ENCODE data around the gene HES4.

HES4 gene

GRCh38 chr1:975896-976683, 23.8 kb downstream of the HES4 start (continued):
- TF ChIP-seq ATF2 (tag by site-specific recombination; IDR thresholded peaks at IDR 0.05; ENCODE audit: low read depth) (no peak), ZNF335 (tag by site-specific recombination; conservative IDR thresholded peaks at IDR 0.05) (peak; percentile 93), ZNF529 (tag by site-specific recombination; IDR thresholded peaks at IDR 0.05; ENCODE audit: insufficient replicate concordance) (no peak), ZNF404 (tag by site-specific recombination; IDR thresholded peaks at IDR 0.05) (no peak), GLIS2 (tag by site-specific recombination; IDR thresholded peaks at IDR 0.05) (peak; percentile 64), GLI2 (tag by site-specific recombination; IDR thresholded peaks at IDR 0.05; ENCODE audit: borderline replicate concordance, low read depth) (no peak), GLI4 (tag by site-specific recombination; IDR thresholded peaks at IDR 0.05) (no peak), KLF17 (tag by site-specific recombination; IDR thresholded peaks at IDR 0.05) (0 out of 2 replicates have a peak, but pooled peaks have one; percentile 17), KLF1 (tag by site-specific recombination; IDR thresholded peaks at IDR 0.05) (peak; percentile 72), PRDM6 (tag by site-specific recombination; IDR thresholded peaks at IDR 0.05) (no peak), ZBTB26 (tag by site-specific recombination; optimal IDR thresholded peaks at IDR 0.05) (peak; percentile 27), SCRT2 (tag by site-specific recombination; IDR thresholded peaks at IDR 0.05) (peak; percentile 66), ZNF600 (tag by site-specific recombination; IDR thresholded peaks at IDR 0.05) (peak; percentile 96), ZNF701 (tag by site-specific recombination; IDR thresholded peaks at IDR 0.05) (no peak), GLIS1 (tag by site-specific recombination; IDR thresholded peaks at IDR 0.05) (peak; percentile 91), ZNF837 (tag by site-specific recombination; IDR thresholded peaks at IDR 0.05) (no peak), ZNF530 (tag by site-specific recombination; IDR thresholded peaks at IDR 0.05; ENCODE audit: low read depth) (no peak), ZNF623 (tag by site-specific recombination; IDR thresholded peaks at IDR 0.05) (no peak), SP2 (tag by site-specific recombination; IDR thresholded peaks at IDR 0.05) (peak; percentile 63; the same call in 1 of the 2 replicates), ZNF311 (tag by site-specific recombination; IDR thresholded peaks at IDR 0.05; ENCODE audit: borderline replicate concordance) (no peak), ZNF37A (tag by site-specific recombination; IDR thresholded peaks at IDR 0.05) (no peak), ZNF211 (tag by site-specific recombination; IDR thresholded peaks at IDR 0.05; ENCODE audit: low read depth) (no peak), ZFP3 (tag by site-specific recombination; IDR thresholded peaks at IDR 0.05; ENCODE audit: low read depth) (no peak), SP3 (tag by site-specific recombination; IDR thresholded peaks at IDR 0.05) (peak; percentile 55), BCL11A (tag by site-specific recombination; IDR thresholded peaks at IDR 0.05; ENCODE audit: low read depth) (0 out of 2 replicates have a peak, but pooled peaks have one; percentile 39), KLF8 (tag by site-specific recombination; IDR thresholded peaks at IDR 0.05) (peak; percentile 78), ZNF585B (tag by site-specific recombination; IDR thresholded peaks at IDR 0.05) (no peak)
- TF ChIP-seq, protein P1, sequence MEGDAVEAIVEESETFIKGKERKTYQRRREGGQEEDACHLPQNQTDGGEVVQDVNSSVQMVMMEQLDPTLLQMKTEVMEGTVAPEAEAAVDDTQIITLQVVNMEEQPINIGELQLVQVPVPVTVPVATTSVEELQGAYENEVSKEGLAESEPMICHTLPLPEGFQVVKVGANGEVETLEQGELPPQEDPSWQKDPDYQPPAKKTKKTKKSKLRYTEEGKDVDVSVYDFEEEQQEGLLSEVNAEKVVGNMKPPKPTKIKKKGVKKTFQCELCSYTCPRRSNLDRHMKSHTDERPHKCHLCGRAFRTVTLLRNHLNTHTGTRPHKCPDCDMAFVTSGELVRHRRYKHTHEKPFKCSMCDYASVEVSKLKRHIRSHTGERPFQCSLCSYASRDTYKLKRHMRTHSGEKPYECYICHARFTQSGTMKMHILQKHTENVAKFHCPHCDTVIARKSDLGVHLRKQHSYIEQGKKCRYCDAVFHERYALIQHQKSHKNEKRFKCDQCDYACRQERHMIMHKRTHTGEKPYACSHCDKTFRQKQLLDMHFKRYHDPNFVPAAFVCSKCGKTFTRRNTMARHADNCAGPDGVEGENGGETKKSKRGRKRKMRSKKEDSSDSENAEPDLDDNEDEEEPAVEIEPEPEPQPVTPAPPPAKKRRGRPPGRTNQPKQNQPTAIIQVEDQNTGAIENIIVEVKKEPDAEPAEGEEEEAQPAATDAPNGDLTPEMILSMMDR (tag by site-specific recombination; IDR thresholded peaks at IDR 0.05) = peak; percentile 96
- TF ChIP-seq, protein P2, sequence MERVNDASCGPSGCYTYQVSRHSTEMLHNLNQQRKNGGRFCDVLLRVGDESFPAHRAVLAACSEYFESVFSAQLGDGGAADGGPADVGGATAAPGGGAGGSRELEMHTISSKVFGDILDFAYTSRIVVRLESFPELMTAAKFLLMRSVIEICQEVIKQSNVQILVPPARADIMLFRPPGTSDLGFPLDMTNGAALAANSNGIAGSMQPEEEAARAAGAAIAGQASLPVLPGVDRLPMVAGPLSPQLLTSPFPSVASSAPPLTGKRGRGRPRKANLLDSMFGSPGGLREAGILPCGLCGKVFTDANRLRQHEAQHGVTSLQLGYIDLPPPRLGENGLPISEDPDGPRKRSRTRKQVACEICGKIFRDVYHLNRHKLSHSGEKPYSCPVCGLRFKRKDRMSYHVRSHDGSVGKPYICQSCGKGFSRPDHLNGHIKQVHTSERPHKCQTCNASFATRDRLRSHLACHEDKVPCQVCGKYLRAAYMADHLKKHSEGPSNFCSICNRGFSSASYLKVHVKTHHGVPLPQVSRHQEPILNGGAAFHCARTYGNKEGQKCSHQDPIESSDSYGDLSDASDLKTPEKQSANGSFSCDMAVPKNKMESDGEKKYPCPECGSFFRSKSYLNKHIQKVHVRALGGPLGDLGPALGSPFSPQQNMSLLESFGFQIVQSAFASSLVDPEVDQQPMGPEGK (tag by site-specific recombination; IDR thresholded peaks at IDR 0.05) = peak; percentile 91
- TF ChIP-seq, protein P3, sequence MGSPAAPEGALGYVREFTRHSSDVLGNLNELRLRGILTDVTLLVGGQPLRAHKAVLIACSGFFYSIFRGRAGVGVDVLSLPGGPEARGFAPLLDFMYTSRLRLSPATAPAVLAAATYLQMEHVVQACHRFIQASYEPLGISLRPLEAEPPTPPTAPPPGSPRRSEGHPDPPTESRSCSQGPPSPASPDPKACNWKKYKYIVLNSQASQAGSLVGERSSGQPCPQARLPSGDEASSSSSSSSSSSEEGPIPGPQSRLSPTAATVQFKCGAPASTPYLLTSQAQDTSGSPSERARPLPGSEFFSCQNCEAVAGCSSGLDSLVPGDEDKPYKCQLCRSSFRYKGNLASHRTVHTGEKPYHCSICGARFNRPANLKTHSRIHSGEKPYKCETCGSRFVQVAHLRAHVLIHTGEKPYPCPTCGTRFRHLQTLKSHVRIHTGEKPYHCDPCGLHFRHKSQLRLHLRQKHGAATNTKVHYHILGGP (tag by site-specific recombination; IDR thresholded peaks at IDR 0.05) = no peak

Data from HEK293 (cell line).